Activated CD4-positive, alpha-beta T cell treated with anti-CD3 and anti-CD28 coated beads, Interleukin-10, Interleukin-2, amounts not matched to agents 100 ng/mL and 50 ng/mL, durations not matched to agents 16 hours and 8 hours (primary cell): Measurements from ENCODE around the gene PHF24.

Source experiments
- DNase-seq: peaks from one replicate; pipeline ENCODE4 v3.0.0-alpha.2; 2020

Gene PHF24

DNA sequence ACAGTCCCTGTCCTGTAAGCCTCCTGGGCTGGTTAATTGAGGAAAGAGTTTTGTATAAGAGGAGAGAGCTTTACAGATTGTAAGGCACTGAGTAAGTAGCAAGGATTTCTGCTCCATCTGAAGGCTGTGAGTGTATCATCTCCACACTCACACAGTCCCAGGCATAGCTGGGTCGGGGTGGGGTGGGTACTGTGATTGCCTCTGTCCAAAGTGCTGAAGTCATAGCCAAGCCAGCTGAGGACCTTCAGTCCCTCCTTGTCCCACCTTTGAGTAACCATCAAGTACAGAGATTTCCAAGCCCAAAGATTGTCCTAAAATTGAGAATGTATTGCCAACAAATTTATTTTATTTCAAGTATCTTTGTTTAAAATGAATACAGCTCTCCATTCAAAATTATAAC is 26.0 kb downstream of the PHF24 start:
- DNase-seq = no peak

DNA sequence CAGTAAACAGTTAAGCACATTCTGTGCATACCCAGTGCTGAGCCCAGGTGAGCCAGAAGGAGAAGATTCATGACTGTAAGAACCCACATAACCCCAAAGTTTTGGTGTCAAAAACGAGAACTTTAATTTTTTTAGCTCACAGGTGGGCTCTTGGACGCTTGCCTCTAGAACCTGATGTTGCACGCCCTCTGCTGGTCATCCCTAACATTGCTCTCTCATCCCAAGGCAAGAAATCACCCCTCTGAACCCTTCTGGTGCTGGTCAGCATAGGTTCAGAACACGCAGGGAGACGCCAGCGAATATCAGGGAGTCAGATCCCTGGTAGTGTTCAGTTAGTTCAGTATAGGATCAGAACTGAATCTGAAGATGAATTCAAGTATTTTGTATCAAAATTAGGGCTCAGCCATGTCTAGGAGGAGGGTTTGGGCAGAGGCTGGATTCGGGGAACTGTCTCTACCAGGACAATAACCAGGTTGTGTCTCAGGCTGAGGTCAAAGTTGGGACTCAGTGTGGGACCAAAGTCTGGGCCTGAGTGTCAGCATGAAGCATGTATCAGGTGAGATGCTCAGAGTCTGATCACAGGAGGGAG is 27.3 kb downstream of the PHF24 start:
- DNase-seq = peak; percentile 64

DNA sequence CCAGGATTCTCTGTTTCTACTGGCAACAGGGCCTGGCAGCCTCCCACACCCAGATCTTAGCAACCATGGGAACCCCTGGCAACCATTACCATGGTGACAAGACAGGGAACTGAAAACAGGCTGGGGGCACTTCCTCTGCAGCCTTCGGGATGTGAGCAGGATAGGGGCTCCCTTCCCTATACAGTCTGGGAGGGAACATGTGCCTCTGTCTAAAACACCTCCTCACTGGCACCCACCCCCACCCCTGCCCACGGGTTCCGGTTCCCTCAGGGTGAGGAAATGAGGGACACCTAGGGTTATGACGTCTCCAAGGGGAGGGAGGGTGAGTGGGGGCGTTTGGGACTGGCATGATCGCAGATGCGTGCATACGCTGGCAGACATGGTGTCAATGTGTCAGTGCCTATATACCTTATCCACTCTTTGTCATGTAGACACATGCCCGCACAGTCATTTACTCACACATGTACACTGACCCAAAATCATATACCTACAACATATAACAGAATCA is 28.5 kb downstream of the PHF24 start:
- peak; percentile 39 for DNase-seq

DNA sequence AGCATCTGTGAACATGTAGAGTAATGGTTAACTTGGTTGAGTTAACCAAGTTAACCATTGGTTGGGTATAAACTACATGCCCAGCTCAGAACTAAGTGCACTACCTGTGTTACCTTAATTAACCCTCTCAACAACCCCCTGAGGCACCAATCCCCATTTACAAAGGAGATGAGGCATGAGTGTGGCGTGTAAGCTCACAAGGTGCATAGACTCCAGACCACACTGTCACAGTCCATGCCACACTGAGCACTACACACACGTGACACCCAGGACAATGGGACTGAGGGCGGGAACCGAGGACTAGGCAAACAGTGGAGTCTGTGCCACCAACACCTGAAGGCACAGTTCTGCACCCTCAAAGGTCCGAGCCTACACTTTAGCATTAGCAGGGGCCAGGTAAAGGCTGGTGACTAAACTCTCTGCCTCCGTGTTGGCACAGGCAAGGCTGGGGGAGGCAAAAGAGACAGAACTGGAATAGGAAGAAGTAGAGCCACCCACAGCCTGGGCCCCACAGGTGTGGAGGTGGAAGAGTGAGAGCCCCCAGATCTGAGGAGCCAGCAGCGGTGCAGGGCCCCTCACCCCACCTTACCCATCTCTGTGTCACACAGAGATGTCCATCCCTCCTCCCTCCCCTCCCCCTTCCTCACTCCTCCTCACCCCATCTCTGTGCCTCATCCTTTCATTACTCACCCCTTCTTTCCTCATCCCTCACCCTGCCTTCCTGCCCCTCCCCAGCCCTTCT is 29.2 kb downstream of the PHF24 start:
- DNase-seq = no peak

DNA sequence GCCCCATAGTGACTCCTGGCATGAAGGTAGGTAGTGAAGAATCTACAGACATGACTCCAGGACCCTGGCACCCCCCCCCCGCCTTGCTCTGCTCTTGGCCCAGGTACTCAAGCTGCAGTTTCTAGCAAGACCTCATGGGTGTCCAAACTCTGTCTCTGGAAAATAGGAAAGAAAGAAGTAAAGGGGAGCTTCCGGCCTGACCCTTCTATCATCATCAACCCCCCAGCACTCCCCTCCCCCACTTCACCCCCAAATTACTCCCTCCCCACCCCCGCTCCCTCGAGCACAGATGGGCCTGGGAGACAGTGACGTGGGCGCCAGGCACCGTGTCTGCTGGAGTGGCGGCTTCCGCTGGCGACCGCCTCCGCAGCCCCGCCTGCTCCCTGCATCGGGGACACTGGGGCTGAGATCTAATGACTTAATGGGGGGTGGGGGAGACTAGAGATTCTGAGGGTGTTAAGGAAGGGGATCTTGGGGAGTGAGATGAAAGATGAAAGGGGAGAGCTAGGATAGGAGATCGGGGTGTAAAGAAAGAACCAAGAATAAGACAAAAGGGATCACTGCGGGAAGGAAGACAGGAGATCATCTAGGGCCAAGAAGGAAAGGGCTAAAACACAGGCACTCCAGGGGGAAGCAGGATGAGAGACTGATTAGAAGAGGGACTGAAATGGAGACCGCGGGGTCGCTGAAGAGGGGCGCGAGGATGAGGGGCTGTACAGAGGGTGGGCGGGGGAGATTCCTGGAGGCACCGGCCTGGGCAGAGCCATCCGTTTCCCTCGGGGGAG is 30.3 kb downstream of the PHF24 start:
- DNase-seq = peak; percentile 43

DNA sequence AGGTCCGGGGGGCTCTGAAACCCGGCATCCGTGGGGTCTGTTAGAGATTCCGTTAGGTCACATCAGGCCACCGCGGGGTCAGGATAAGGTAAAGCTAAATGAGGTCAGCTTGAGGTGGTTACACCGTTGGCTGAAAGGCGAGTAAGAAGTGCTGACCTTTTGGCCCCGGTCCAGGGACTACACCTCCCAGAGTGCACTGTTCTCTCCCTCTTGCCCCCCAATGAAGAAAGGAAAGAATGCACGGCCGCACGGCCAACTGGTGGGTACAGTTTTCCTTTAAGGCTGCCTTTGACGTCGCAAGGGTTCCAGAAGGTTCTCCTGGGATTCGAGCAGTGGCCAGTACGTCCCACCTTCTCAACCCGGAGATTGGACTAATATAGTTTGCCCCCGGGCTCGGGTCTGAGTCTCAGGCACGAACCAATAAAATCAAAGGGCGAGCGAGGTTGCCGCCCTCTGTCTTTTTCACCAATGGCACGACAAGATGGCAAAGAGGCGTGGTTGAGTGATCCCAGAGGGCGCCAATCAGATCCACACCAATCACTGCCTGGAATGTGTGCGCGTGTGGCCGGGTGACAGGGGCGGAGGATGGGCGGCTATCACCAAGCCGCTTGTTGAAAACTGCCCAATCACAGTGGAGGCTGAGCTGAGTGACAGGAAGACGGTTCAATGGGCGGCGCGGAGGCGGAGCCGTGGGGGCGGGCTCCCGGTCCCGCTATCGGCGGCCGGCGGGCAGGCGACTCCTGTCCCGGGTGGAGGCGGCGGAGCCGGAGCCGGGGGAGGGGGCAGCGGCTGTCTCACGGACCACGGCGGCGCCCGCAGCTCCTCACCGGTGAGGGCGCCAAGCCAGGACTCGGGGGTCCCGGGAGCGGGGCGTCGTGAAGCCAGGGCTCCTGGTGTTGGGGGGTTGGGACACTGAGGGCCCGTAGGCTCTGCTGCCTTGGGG is 31.2 kb downstream of the PHF24 start, which contains the start of gene DNAJB5:
TSS of gene DNAJB5 (plus strand) at position 743 of the 943 bp plus-strand sequence. CDS start 886 bp downstream, outside the sequence.
- peak; percentile 99 for DNase-seq

DNA sequence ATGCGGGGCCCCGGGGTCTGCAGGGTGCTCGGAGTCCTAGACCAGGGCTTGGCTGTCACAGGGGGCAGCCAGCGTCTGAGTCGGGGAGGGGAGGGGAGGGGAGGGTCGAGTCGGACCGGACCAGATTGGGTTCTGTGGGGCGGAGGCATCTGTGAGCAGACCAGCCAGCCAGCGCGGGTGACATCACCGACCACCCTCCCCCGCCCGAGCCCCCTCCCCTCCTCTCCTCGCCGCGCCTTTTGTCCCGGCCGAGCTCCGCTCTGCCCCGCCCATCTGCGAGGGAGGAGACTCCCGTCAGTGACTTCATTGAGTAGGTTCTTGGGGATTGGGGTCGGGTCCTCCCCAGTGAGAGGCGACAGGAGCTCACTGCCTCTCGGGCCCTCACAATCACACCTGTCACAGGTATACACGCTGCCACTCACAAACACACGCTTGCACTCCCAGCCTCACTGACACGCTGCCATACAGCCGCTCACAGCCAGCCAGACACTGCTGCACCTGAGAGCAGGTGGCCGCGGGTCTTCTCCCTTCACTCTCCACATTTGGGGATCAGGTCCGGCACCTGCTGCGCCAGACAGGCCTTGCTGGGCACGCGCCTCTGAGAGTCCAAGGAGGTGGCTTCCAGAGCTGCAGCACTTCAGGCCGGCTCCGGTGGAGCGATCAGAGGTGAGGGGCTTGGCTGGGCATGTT is 32.0 kb downstream of the PHF24 start:
- DNase-seq = peak; percentile 36

DNA sequence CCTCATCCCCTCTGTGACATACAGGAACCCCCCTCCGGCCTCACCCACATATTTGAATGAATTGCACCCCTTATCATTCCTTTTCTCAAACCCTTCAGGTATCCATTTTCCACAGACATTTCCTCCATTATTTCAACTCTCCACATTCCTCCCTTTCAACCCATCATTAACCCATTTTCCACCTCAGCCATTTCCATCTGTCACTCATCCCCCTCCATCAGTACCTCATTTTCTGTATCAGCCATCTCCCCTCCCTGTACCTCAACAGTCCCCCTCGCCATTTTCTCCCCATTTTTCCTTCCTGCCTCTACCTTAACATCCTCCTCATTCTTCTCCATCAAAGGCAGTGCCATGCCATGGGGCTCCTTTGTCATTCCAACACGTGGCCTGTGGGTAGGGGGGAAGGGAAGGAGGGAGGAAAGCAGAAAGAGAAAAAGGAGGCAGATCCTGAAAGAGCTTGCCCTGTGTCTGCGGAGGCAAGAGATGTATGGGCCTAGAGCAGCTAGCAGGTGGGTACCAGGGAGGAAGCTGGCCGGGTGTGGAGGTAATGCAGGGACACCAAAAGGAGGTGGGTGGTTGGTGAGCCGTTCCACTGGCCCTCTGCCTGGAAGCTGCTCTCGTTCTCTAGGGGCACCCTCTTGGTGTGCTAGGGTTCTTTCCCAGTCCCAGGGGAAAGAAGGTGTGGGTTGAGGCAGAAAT is 33.0 kb downstream of the PHF24 start:
- no peak for DNase-seq

DNA sequence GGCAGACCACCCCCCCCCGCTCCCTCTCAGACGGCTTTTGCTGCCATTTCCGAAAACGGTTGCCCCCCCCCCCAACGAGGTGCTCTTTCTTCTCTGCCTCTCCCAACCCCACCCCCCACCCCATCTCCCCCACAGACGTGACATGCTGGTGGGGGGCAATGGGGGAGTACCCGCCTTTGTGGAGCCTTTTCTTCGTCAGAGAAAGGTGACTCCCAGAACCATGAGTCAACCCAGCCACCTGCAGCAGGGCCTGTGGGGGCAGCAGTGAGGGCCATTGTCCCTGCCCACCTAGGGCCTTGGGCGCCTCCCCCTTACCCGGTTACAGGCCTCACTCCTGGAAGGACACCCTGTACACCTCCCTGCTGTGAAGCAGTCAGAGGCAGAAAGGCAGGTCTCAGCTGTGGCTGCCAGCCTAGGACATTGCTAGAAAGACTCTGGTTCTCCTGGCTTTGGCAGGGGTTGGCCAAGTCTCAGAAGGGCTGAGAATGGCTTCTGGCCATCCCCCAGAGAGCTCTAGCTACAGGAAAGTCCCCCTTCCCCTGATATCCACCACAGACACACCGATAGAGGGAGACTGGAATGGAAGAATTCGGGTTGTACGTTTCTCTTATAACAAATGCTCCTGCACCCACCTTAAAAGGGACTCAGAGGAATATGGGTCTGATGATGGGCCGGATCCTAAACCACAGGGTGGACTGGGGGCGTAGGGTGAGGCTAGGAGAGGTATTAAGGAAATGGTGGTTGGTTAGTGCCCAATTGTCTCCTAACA is 33.7 kb downstream of the PHF24 start:
- peak; percentile 19 for DNase-seq

DNA sequence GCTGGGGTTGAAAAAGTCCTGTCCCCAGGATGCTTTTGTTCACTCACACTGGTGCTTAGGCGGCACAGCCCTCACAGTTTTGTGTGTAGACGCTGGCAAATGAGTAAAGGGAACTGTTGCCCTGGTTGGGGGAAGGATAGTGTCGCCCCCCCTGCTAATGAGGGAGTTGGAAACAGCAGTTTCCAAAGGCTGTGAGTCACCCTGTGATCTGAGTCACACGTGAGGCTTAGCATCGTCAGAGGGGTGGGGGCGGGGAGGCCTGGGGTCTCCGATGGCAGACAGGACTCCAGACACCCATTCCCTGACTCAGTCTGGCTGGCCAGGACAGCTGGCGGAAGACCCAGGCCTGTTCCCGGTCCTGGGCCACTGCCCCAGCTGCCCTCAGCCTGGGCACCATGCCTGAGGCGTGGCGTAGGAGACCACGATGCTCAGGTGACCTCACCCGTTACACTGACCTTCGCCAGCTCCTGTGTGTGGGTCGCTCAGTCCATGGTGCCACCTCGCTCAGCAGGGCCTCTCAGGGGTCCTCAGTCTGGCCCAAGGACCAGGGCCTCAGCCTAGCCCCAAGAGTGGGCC is 34.4 kb downstream of the PHF24 start:
- DNase-seq = peak; percentile 65

DNA sequence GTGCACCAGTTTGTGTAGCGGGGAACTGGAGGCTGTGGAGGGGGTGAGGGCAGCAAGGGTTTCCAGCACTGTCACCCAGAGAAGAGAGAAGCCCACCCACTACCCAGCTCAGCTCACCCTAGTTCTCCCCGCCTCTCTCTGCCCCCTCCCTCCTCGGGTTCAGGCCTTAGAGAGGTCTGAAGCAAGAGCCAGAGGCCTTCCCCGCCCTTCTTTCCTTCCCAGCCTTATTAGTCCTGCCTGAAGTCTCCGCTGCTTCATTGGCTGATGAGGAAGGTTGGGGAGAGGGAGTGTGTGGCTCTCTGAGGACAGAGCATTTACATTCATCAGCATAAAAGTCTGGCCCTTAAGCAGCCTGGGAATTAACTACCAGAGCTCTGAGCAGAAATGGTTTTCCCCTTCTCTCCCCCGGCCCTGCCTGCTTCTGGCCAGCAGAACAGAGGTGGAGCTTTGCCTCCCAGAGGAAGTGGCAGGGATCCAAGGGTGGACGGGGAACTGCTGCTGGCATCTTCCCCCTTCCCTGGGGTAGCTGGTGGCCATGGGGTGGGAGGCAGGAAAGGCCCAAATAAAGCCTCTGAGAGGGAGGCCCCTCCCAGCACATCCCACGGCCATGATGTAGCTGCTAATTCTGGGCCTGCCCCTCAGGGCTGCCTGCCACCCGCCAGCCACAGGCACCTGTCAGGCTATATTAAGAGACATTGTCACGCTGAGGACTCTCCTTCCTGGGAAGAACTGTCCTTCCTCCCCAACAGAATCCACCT is 35.6 kb downstream of the PHF24 start:
- no peak for DNase-seq

DNA sequence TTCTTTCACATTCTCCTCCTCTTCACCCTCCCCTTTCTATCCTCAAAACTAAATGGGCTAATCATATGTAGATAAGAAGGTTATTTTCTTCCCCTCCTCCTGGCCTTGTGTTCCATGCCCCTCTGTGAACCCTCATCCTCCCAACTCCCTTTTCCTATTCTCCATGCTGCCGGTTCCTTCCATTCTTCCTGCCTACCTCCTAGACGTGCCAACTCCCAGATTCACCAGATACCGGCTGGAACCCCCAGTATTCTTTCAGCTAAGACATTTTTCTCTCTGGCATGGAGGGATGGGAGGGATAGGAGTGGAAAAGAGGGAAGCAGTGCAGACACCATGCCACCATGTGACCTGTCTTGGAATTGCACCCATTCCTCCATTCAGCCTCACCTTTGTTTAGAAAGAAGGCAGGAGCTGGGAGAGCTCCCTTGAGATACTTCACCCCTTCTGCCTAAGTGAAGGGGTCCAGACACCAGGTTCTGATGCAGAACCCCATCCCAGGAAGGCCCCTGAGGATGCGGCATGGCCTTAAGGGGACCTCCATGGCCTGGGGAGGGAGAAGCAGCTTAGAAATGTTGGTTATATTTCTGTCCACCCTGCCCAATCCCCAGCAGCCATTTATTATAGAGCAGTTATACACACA is 36.3 kb downstream of the PHF24 start:
- DNase-seq = no peak

DNA sequence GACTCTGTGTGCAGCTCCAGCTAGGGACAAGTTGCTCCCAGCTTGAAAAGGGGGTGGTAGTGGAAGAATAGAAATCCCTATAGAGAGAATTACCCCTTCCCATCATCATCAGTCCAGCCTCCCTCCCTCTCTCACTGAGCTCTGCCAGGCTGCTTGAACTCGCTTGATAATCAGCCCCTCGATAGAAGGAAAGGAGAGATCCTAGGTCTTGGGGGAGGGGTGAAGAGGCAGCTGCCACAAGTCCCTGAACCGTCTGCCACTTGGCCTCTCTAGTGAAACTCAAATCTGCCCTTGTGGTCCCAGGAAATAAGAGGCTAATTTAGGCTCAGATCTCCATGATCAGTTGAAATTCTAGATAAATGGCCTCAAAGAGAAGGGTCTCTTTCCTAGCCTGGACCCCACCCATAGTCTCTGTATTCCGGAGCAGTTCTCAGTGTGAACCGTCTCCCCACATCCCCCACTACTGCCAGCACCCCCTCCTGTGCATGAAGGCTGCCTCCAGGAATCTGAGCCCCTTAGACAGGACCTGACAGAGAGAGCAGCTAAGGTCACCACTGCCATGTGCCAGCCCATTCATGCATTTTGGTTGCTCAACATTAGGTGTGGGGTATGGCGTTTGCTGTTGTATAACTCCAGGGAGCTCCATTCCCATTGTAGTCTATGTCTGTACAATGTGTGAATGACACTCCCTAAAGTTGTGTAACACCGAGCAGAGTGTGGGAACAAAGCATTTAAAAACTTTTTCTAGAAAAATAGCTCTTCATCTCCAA is 37.0 kb downstream of the PHF24 start:
- no peak for DNase-seq

DNA sequence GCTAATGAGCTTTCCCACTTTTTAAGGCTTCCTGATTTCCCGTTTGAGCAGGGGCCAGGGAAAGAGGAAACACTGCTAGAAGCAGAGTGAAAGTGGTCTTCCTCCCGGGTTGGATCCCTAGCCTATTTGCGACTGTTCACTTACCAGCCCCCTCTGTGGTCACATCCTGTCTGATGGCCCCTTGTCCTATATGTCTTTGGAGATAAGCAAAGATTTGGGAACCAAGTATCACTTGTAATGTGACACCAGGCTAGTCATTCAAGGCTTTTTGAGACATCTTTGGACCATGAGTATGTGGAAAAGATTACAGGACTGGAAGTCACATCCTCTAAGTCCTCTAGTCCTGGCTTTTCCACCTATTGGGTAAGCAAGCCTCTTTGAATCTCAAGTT is 37.6 kb downstream of the PHF24 start:
- DNase-seq = no peak

DNA sequence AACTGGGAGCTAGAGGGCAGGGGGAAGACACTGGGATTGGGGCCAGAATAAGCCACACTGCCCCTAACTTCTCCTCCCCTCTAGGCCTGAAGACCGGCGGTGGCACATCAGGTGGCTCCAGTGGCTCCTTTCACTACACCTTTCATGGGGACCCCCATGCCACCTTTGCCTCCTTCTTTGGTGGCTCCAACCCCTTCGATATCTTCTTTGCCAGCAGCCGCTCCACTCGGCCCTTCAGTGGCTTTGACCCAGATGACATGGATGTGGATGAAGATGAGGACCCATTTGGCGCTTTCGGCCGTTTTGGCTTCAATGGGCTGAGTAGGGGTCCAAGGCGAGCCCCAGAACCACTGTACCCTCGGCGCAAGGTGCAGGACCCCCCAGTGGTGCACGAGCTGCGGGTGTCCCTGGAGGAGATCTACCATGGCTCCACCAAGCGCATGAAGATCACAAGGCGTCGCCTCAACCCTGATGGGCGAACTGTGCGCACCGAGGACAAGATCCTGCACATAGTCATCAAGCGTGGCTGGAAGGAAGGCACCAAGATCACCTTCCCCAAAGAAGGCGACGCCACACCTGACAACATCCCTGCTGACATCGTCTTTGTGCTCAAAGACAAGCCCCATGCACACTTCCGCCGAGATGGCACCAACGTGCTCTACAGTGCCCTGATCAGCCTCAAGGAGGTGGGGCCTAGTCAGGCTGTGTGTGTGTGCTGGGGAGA is 38.3 kb downstream of the PHF24 start:
- DNase-seq = no peak

DNA sequence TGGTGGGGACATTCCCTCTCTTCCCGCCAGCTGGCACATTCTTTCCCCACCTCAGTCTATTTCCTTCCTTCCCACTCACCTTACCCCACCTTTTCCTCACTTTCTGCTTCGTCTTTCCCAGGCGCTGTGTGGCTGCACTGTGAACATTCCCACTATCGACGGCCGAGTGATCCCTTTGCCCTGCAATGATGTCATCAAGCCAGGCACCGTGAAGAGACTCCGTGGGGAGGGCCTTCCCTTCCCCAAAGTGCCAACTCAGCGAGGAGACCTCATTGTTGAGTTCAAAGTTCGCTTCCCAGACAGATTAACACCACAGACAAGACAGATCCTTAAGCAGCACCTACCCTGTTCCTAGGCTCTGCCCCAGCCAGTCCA is 38.8 kb downstream of the PHF24 start:
- no peak for DNase-seq

DNA sequence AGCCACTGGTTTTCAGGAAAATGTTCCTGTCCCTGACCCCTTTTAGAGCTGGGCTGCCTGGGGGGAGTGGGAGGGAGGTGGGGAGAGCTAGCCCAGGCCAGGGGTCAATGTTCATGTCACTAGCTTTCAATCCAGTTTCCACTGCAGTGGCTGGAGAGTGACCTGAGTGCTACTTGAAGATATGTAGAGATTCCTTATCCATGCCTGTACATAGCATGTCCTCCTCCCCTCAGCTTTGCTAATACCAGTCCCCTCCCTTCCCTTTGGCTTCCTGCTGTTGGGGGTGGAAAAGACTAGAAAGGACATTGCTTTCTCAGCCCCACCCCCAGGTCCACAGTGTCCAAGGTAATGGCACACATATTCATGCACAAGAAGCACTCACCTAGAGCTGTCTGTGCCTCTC is 39.3 kb downstream of the PHF24 start:
- no peak for DNase-seq
